ENCODE measurements around the gene NPNT.

Gene NPNT

DNA sequence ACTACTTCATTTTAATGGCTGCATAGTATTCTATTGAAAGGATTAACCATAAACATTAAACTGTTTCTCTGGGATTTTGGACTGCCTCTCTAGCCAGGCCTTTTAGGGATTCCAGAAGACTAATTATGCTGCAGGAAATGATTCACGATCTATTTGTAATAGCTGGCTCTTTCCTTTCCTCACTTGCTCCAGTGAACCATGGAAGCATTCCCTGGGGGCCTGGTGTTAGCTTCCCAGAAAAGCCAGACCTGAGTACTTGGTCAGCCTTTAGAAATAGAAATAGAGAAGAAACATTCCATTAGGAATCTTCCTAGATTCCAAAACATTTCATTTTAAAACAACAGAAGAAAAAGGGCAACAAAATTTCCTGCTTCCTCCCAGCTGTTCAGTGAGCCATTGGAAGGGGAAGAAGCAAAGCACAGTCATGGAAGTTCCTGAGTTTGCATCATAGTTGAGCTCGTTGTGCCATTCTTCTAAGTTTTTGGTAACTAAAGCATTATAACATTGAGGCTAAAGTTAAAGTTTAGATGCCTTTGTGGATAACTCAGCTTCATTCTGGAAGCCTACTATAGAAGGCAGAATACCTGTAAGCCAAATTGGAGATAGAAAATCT is 83.5 kb downstream of the NPNT start:
- H3K36me3 Mint-ChIP-seq (ENCODE audit: low read depth): peaks cover 7% of the 10 kb centered on the region

GRCh38 chr4:105979506-105979905 is 84.2 kb downstream of the NPNT start:
- H3K36me3 Mint-ChIP-seq (ENCODE audit: low read depth): peaks cover 7% of the 10 kb centered on the region
- peaks cover 7% of the 10 kb centered on the region for H3K4me1 Mint-ChIP-seq
- TF ChIP-seq CTCF (IDR thresholded peaks at IDR 0.05; ENCODE audit: unreplicated experiment in 3 of 3): no peak
- no peaks in the 10 kb centered on the region for H3K27me3 Mint-ChIP-seq (ENCODE audit: low read depth)
- peak overlapping the region in 1 of 3 experiments; percentile 46 for H3K27ac Mint-ChIP-seq
- no peak overlapping the region for H3K4me3 Mint-ChIP-seq
- peaks cover 22% of the 10 kb centered on the region for H3K9me3 Mint-ChIP-seq

More for the DNA sequence above, 83.5 kb downstream of the NPNT start:
- no peak for TF ChIP-seq CTCF (IDR thresholded peaks at IDR 0.05; ENCODE audit: unreplicated experiment in 3 of 3)
- Mint-ChIP-seq H3K9me3 (peaks cover 19% of the 10 kb centered on the region), H3K4me1 (peaks cover 7% of the 10 kb centered on the region), H3K27ac (peak overlapping the region in 1 of 3 experiments; percentile 53), H3K27me3 (ENCODE audit: low read depth) (no peaks in the 10 kb centered on the region), H3K4me3 (no peak overlapping the region)

DNA sequence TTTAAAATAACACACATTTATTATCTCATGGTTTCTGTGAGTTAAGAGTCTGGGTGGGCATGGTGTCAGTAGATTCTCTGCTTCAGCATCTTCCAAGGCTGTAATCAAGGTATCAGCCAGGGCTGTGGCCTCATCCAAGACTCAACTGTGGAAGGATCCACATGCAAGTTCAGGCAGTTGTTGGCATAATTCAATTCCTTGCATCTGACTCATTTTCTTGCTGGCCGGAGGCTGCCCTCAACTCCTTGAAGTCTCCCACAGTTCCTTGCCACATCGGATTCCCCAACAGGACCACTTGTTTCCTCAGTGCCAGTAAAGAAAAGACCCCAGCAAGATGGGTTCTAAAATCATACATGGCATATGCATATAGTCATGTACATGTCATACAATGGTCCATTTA is 93.4 kb downstream of the NPNT start:
- no peak overlapping the region for H3K4me3 Mint-ChIP-seq
- no peaks in the 10 kb centered on the region for H3K36me3 Mint-ChIP-seq (ENCODE audit: low read depth)
- TF ChIP-seq CTCF (IDR thresholded peaks at IDR 0.05; ENCODE audit: unreplicated experiment in 3 of 3): no peak
- no peaks in the 10 kb centered on the region for H3K27me3 Mint-ChIP-seq (ENCODE audit: low read depth)
- peaks cover 17% of the 10 kb centered on the region for H3K9me3 Mint-ChIP-seq
- H3K4me1 Mint-ChIP-seq: peaks cover 31% of the 10 kb centered on the region
- H3K27ac Mint-ChIP-seq: peak overlapping the region in 1 of 3 experiments; percentile 75

- Mint-ChIP-seq H3K4me1 (peaks cover 35% of the 10 kb centered on the region), H3K4me3 (no peak overlapping the region), H3K27me3 (ENCODE audit: low read depth) (no peaks in the 10 kb centered on the region), H3K36me3 (ENCODE audit: low read depth) (no peaks in the 10 kb centered on the region), H3K27ac (peak overlapping the region in 2 of 3 experiments; percentile 48 to 75), H3K9me3 (peaks cover 13% of the 10 kb centered on the region)
- no peak for TF ChIP-seq CTCF (IDR thresholded peaks at IDR 0.05; ENCODE audit: unreplicated experiment in 3 of 3)
Observed at GRCh38 chr4:105989485-105990242, 94.4 kb downstream of the NPNT start.

GRCh38 chr4:105990933-105991332 is 95.7 kb downstream of the NPNT start:
- Mint-ChIP-seq H3K4me3 (no peak overlapping the region), H3K4me1 (peaks cover 35% of the 10 kb centered on the region), H3K9me3 (peaks cover 13% of the 10 kb centered on the region), H3K36me3 (ENCODE audit: low read depth) (no peaks in the 10 kb centered on the region), H3K27me3 (ENCODE audit: low read depth) (no peaks in the 10 kb centered on the region), H3K27ac (peak overlapping the region; percentile 15 to 75 (median 68))
- TF ChIP-seq CTCF (IDR thresholded peaks at IDR 0.05; ENCODE audit: unreplicated experiment in 3 of 3): no peak

Measured in nephron (organoid).